Kidney (tissue), 14 donors: ENCODE results near the gene SMCO4. TPM values are rescaled to one million over a fixed set of nuclear protein-coding genes. Genes with fewer than 3 reads are reported as not detected.
"Not testable (repeated sequence)": the region's sequence is repeated elsewhere in the genome, so short reads cannot be mapped to it uniquely, and the experiment has no call there.

ENCODE experiments used
- DNase-seq, 5 donors: peaks; one replicate each; pipeline ENCODE4 v3.0.0-alpha.2; 2013 to 2020
- FAIRE-seq: peaks from 2 replicates; lab custom pipeline; 2012; peaks lifted over from hg19 to GRCh38; lab: Jason Lieb, UNC
- H3K27ac ChIP-seq, 2 donors: one replicate each; pipeline ENCODE4 v1.7.0; 2013; ENCODE audit warnings: low read depth in 2 of 2, low read length in 2 of 2, inconsistent platforms in 1 of 2
- H3K27me3 ChIP-seq: one replicate; pipeline ENCODE4 v1.7.1; 2013; ENCODE audit warnings: low read length, inconsistent platforms; ENCODE audit not compliant: control insufficient read depth, insufficient read depth
- H3K36me3 ChIP-seq, 3 donors: one replicate each; pipeline versions ENCODE4 v1.7.0 to v1.7.1; 2013; ENCODE audit warnings: low read length in 3 of 3, control low read depth in 1 of 3, inconsistent platforms in 1 of 3; ENCODE audit not compliant: insufficient read depth in 3 of 3, control insufficient read depth in 2 of 3
- H3K4me1 ChIP-seq, 3 donors: one replicate each; pipeline versions ENCODE4 v1.7.0 to v1.7.1; 2013; ENCODE audit warnings: low read length in 3 of 3, inconsistent platforms in 1 of 3, low read depth in 1 of 3; ENCODE audit not compliant: control insufficient read depth in 2 of 3, insufficient read depth in 2 of 3
- H3K4me3 ChIP-seq, 3 donors: one replicate each; pipeline versions ENCODE4 v1.7.0 to v1.8.1; 2013; ENCODE audit warnings: low read length in 3 of 3, control low read depth in 1 of 3, inconsistent platforms in 1 of 3
- H3K9ac ChIP-seq, 3 donors: one replicate each; pipeline versions ENCODE4 v1.7.0 to v1.7.1; 2013; ENCODE audit warnings: low read length in 3 of 3, control low read depth in 1 of 3, inconsistent platforms in 1 of 3
- H3K9me3 ChIP-seq, 3 donors: one replicate each; pipeline versions ENCODE4 v1.7.0 to v1.7.1; 2013; ENCODE audit warnings: low read length in 3 of 3, control low read depth in 1 of 3, inconsistent platforms in 1 of 3; ENCODE audit not compliant: control insufficient read depth in 2 of 3, insufficient read depth in 1 of 3
- CTCF ChIP-seq: IDR thresholded peaks from 3 replicates; pipeline ENCODE4 v1.5.1; 2012; ENCODE audit warnings: mild to moderate bottlenecking, moderate library complexity, borderline replicate concordance; ENCODE audit not compliant: insufficient read depth; ENCODE audit errors: extremely low read depth
- intact Hi-C: fragments of 100-400 bp; cut with DNase I; formaldehyde crosslinking; loops from one replicate; pipeline ENCODE4 v1.11.1; 2022
- polyA plus RNA-seq: library from polyadenylated mRNA; stranded (reverse); fragments of 350-450 nt; fragmentation: Illumina TruSeq; extraction: RNeasy Lipid Tissue Mini Kit (QIAGEN cat#74804); gene quantifications from one replicate; pipeline ENCODE4 v1.2.3, GENCODE V29; 2014; ENCODE audit warnings: low read depth, low replicate concordance; ENCODE audit not compliant: insufficient read depth
- total RNA-seq: library from RNA; stranded (reverse); fragmentation: NEBNext Ultra II Directional; extraction: Animal tissue kit (Norgen Biotek cat#: 25700); gene quantifications from one replicate; pipeline ENCODE4 v1.2.1, GENCODE V29; 2021
- donor health status: control.
- donor health status: control.
- donor health status: control.
- donor health status: control.
- donor health status: control.
- donor health status: DM: yes; HTN: yes; CAD: no.
- donor health status: Normal renal cell carcinoma (clear cell type).

The SMCO4 gene
- total and polyA plus RNA-seq, 2 donors from 2014 or later: 33.0 to 102 TPM

GRCh38 chr11:93587858-93588581, 44.8 kb upstream of the SMCO4 start:
- H3K4me1 ChIP-seq: no peaks in the 10 kb centered on the region
- FAIRE-seq (no peak), DNase-seq (no peak)
- no peak for TF ChIP-seq CTCF
- no peak overlapping the region for H3K4me3 ChIP-seq
- intact Hi-C loops: no loop called here
- H3K9me3 ChIP-seq: no peaks in the 10 kb centered on the region
- no peak overlapping the region for H3K9ac ChIP-seq
- no peaks in the 10 kb centered on the region for H3K27me3 ChIP-seq
- H3K27ac ChIP-seq: no peak overlapping the region
- no peaks in the 10 kb centered on the region for H3K36me3 ChIP-seq

GRCh38 chr11:93587425-93587824, 44.2 kb upstream of the SMCO4 start:
- intact Hi-C loops, DNase-seq, H3K4me3 ChIP-seq, H3K9ac ChIP-seq, H3K36me3 ChIP-seq, H3K27ac ChIP-seq, FAIRE-seq, H3K9me3 ChIP-seq, H3K27me3 ChIP-seq, H3K4me1 ChIP-seq: not testable (repeated sequence)

GRCh38 chr11:93585758-93586157, 42.6 kb upstream of the SMCO4 start:
- no peaks in the 10 kb centered on the region for H3K9me3 ChIP-seq
- H3K4me3 ChIP-seq: no peak overlapping the region
- no peaks in the 10 kb centered on the region for H3K27me3 ChIP-seq
- no peak for TF ChIP-seq CTCF
- DNase-seq (no peak), FAIRE-seq (no peak)
- no peaks in the 10 kb centered on the region for H3K36me3 ChIP-seq
- intact Hi-C loops: no loop called here
- H3K9ac ChIP-seq: no peak overlapping the region
- no peak overlapping the region for H3K27ac ChIP-seq
- H3K4me1 ChIP-seq: no peaks in the 10 kb centered on the region

GRCh38 chr11:93583490-93583889, 40.3 kb upstream of the SMCO4 start:
- H3K4me1 ChIP-seq: no peaks in the 10 kb centered on the region
- intact Hi-C loops: no loop called here

More at GRCh38 chr11:93583490-93583889, 40.3 kb upstream of the SMCO4 start:
- H3K9me3 ChIP-seq: peaks cover 0 to 8% (median 0%) of the 10 kb centered on the region in 3 donors
- H3K27me3 ChIP-seq: no peaks in the 10 kb centered on the region
- DNase-seq (no peak), FAIRE-seq (no peak)
- TF ChIP-seq CTCF: no peak
- no peak overlapping the region for H3K27ac ChIP-seq
- no peaks in the 10 kb centered on the region for H3K36me3 ChIP-seq
- H3K4me3 ChIP-seq: no peak overlapping the region
- H3K9ac ChIP-seq: no peak overlapping the region
